GM21576 (cell line): Measurements from ENCODE around the gene PPP1R14D.
A peak's percentile ranks its signal among the peaks of the same experiment; 100 is the strongest.

Source experiments
- ATAC-seq: cut with Tn5 transposase; IDR thresholded peaks from one replicate; pipeline ENCODE4 v1.9.1; 2021; ENCODE audit warnings: mild to moderate bottlenecking, moderate library complexity; ENCODE audit not compliant: unreplicated experiment

The PPP1R14D gene

DNA sequence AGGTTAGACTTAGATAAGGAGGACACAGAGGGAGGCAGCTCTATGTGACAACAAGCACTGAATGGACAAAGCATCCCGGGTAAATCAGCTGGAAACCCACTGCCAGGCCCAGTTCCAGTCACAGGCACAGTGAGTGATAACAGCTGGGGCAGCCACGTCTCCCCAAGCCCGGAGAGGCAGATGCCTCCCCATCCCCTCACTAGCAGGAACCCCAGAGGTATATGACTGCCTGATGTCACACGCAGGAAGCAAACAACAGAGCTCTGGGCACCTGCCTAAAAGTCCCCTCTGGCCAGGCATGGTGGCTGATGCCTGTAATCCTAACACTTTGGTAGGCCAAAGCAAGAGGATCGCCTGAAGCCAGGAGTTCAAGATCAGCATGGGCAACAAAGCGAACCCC, 40.5 kb downstream of the PPP1R14D start:
- ATAC-seq, result no peak

DNA sequence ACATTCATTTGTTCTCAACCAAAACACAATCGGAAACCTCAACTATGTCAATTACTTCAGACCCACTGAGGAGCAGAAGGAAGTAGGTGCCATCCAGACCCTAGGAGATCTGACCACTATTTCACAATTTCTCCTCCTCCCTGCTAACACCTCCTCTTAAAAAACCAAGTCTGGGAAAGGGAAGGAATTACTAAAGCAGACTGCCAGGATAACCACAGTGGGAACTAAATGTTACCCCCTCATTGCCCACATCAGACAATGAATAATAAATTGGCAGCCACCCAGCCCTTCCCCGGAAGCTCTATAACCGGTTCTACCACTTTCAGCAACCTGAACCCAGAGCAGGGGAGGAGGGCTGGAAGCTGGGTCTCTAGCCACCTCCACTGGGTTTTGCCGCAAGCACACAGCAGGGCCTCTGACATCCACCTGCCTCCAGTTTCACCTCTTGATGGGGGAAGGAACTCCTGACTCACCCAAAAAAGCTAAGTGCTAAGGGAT, 41.1 kb downstream of the PPP1R14D start:
- ATAC-seq, result no peak

DNA sequence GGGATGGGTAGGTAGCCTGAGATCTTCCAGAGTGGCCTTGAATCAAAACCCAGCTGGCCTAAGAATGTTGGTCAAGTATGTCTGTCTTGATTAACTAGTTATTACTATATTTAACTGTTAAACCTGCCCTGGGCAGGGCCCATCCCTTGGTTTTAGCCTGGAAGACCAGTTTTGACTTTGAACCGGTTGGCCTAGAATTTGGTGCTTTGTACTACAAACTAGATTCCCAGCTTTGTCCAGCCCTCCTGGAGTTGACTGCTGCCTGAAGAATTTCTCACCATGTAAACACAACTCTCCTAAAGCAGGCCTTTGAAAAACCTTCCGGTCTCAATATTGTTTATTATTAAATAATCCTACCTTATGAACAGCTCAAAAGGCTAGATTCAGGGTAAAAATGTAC, 42.7 kb downstream of the PPP1R14D start:
- no peak for ATAC-seq

DNA sequence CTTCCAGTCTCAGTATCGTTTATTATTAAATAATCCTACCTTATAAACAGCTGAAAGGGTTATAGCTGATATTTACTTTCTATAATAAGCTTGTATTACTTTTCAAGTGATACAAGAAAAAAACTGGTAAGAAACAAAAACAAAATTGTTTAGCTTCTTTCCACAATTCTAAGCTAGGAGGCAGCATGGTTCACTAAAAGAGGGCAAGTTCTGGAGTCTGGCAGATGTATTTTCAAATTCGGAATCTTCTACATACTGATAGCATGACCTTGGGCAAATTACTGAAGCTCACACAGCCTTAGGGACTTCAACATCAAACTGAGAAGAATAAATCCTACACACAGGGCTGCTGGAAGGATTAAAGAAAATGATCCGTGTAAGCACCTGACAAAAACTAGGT, 43.3 kb downstream of the PPP1R14D start:
- ATAC-seq, result no peak

DNA sequence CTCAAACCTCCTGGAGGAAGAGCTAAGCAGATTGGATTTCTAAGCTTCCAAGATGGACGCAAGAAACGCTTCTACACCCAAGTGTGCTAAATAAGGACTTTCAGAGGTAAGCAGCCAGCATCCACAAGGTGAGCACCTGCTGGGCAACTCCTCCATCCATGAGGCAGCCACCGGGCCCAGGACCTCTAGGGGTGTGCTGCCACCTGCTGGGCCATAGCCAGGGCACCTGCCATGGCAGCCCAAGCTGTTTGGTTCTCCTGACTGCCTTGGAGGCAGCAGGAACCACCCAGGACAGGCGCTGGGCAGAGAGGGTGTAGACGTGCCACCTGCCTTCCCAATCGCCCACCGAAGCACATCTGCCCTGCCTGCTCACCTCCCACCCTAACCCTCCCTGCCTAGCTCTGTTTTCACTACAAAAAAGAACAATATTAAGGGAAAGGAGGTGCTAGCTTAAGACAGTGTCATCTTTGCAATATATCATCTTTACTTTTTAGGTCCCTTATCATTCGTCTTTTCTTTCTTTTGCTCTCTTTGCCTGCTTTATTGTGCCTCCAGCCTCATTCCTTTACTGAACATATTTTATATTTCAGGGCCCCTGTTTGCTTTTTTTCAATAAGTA, 45.8 kb downstream of the PPP1R14D start:
- no peak for ATAC-seq

DNA sequence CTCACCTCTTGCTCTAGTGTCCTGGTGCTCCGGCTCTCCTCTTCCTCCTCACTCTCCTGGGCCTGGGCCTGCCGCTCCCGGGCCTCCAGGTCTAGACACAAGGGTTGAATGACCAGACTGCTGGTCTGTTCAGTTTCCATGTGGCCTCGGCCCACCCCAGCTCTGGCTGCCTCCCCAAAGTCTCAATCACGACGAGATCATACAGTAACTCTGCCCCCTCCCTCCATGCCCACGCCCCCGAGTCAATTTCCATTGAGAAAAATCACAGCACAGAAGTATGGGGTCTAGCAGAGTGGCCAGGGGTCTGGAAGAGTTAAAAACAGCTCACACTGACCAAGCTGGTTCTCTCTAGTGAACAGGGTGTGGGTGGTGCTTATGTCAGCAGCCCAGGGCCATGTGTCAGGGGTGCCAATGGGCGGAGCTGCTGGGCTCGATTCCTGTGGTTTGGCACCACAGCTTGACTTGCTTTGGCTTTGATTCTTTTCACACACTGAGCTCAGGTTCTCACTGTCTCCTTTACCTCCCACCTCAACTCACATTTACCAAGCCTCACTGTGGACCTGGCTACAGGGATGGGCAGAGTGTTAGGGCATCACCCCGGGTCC, 51.9 kb downstream of the PPP1R14D start:
- no peak for ATAC-seq

DNA sequence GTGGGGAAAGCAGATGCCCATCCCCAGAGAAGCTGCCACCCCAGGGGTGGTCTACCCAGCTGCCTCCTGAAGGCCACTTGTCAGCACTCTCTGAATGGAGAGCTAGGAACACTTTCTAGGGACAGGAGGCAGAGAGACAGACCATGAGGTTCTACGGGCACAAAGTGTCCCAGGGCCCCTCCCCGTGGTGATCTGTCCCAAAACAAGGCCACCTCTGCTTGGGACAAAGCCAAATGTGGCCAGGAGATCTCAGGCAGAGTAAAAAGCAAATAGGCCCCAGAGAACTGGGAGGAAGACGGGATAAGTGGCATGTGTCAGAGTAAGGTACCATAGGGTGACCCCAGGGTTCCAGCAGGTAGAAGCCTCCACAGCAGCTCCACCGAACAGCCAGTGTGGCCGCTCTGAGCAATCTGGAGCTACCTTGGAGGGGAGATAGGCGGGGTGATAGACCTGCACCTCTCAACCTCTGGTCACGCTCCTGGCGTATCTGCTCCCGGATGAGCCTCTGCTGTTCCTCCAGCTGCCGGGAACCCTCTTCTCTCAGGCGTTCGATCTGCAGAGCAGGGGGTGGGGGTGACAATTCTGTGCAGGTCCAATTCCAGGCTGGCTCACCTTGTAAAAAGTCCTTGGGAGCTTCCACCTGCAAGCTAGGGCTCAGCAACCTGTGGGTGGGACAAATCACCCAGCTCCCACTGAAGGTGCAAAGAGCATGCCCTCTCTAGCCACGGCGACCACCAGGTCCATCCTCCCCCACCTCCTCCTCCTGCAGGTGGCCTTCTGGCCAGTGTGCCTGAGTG, 52.6 kb downstream of the PPP1R14D start:
- no peak for ATAC-seq

DNA sequence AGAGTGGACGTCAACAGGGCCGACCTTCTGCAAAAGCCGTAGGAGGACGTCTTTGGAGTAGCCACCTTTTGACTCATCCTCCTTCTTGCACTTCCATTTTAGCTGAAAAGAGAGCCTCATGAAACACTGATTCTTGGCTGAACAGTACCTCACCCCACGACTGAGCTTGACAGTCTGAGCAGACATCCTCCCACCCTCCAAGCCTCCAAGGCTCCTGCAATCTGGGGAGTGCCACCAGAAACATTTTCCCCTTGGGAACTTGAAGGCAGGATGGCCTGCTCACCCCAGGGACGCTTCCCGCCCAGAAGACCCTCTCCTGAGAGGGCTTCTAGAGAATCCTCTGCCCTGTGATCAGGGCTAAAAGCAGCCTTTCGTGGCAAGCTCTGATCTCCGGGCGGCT, 53.5 kb downstream of the PPP1R14D start:
- ATAC-seq, result no peak

DNA sequence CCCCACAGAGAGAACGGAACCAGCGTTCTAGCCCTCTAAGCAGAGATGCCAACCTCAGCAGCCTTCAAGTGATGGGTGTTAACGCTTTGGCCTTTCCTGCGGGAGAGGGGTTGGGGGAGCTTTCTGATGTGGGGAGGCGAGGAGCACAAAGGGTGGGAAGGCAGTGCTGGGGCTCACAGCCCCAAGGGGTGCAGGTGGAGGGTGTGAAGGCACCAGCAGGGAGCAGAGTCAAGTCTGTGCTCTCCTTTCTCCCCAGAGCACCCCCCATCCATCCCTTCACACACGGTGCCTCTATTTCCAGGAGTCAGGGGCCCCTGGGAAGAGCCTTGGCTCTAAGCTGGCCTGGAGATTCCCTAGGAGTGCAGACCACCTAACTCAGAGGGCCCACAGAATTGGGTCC, 54.6 kb downstream of the PPP1R14D start:
- ATAC-seq, result no peak

DNA sequence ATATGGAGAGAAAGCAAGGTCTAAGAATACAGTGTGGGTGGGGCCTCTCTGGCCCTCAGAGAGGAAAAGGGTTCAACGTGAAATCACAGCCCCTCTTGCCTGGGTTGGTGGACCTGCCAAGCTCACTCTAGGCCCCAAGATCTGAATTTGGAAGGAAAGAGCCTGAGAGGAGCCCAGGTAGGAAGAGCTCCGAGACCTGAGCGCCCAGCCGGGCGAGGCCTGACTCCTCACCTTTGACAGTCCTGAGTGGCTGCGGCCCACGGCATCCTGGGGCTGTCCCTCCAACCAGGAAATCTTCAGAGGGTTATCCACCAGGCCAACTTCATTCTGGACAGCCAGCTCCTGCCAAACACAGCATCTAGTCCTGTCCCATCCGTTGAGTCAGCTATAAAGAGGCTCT, 55.0 kb downstream of the PPP1R14D start:
- no peak for ATAC-seq

DNA sequence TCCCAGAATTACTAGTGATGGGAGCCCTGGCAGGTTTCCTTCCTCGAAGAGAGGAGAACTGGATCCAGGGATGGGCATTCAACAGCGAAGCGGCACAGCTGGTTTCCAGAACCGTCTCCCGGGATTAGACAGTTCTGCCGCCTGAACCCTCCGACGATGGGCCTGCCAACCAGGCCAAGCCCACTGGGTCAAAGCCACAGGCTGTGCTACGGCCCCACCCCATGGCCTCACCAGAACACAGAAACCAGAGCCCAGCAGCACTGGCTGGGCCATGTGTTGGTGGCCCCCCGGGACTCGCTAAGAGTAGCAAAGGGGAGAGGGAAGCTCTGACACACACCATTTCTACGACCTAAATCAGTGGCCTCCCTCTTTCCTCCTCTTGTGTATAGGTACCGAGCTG, 56.5 kb downstream of the PPP1R14D start:
- ATAC-seq, result no peak

DNA sequence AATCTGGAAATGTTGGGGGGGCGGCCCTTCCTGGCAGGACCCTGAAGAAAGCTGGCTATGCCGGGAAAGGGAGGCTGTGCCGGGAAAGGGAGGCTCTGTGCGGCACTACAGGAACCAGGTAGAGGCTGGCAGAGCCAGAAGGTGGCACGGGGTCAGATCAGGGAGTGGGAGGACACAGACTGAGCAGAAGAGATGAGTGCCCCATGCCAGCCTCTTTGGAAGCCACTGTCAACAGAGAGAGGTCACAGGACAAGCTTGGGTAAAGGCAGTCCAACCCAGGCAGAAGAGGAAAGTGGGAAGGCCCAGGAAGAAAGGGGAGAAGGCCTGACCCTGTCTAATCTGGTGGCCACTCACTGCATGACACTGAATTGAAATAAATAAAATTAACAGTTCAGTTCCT, 57.3 kb downstream of the PPP1R14D start:
- ATAC-seq, result no peak

DNA sequence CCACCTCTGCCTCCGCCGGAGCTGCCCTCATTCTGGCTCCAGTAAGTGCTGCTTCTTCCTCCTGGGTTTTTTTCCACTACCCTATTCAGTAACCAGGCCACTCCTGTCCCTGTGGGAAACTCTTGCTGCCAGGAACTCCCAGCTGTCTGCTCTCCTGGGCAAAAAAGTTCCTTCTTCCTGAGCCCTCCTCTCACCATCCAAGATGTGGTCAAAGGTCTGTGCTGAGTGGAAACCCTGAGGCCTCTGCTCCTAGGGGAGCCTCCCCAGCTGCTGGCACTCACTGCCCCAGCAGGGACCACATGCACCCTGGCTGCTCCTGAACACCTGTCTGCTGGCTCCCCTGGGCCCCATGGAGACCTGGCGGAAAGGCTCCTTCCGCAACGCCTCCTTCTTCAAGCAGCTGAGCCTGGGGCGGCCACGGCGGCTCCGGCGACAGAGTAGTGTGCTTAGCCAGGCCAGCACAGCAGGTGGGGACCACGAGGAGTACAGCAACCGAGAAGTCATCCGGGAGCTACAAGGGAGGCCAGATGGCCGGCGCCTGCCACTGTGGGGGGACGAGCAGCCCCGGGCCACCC, 58.3 kb downstream of the PPP1R14D start:
- no peak for ATAC-seq

DNA sequence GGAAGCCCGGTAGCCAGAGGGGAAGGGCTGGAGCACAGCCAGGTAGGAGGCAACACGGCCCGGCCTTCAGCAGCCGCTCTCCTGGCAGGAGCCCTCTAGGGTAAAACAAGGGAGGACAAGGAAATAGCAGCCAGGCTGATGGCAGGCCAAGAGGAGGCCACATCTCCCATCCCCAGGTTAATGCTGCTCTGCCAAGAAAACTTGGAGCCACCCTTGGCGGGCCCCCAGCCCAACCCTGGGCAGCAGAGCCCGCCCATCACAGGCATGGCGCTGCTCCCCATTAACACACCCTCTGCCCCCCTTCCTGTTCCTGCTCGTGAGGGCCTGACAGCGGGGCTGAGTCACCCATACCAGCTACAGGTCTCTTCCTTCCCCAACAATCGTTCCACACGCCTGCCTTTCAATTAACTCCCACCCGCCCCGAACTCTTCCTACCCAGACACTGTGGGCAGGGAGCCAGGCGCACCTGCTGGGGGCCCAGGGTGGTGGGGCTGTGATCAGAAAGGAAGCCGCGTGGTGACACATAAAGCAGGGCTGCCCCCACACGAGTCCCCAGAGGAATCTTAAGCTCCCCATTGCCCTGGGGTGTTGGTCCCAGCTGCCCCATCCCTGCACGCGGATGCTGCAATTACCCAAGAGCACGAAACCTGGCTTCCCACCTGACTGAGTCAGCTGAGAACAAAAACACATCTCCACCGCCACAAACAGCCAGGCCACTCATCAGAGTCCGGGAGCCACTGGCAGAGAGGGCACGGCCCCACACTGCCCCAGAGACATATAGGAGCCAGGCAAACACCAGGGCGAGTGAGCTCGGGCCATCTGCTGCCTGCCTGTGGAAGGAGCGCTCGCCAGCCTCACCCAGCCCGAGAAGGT, 59.0 kb downstream of the PPP1R14D start, which contains the start of gene C15orf62:
Gene C15orf62, plus strand, starts transcription at position 707 of the 873 bp plus-strand sequence. CDS start 516 bp downstream, outside the sequence.
- peak; percentile 35 for ATAC-seq

DNA sequence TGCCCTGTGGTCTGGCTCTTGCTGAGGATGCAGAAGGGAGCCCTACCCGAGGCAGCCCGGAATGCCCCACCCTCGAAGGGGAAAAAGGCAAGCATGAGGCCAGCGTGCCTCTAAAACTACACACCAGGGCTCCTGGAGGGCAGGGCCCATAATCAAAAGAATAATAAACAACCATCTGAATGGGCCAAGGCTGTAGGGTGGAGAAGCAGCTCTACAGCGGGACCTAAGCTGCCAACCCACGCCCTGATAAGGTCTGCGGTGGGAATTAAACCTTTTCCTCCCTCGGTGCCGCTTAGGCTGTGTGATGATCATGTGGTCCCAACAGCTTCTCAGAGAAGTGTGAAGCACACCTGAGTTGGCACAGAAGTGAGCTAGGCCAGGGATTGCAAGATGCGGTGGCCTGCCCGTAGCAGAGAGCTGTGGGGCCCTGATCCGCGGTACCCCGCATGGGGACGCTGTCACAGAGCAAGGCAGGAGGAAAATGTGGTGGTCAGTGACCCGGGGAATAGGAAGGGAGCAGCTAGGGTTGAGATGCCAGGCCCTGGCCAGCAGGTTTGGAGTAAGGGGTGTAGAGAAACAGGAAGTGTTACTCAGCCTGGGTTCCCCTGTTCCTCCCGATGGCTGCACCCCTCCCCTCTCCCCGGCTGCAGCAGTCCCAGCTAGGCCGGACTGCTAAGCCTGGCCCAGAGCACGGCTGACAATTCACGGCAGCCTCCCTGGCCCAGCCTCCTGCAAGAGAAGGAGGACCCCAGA, 59.8 kb downstream of the PPP1R14D start:
- ATAC-seq, result no peak

DNA sequence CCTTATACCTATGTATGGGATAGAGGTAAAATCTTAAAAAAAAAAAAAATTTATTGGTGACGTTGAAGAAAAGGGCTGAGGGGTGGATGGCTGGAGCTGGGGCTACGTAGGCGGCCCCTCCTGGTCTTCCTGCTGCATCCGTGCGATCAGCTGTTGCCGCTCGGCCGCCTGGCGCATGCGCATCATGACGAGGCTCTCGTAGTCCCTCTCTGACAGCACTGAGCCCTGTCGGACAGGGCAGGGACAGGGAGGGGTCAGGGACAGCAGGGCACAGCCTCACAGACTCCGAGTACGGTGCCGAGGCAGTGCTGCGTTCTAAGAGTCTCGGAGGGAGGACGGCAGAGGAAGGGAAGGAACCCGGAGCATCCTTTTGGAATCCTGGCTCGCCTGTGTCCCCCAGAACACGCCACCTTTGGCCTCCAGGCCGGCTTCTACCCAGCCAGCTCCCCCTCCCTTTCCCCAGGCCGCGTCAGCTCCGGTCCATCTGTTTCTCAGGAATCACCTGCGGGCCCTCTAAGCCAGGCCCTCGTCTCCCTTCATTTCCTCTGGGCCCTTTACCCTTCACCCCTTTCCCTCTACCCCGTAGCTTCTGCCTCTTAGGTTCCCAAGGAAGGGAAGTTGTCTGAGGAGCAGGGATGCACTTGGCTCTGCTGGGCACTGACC, 60.5 kb downstream of the PPP1R14D start:
- no peak for ATAC-seq

DNA sequence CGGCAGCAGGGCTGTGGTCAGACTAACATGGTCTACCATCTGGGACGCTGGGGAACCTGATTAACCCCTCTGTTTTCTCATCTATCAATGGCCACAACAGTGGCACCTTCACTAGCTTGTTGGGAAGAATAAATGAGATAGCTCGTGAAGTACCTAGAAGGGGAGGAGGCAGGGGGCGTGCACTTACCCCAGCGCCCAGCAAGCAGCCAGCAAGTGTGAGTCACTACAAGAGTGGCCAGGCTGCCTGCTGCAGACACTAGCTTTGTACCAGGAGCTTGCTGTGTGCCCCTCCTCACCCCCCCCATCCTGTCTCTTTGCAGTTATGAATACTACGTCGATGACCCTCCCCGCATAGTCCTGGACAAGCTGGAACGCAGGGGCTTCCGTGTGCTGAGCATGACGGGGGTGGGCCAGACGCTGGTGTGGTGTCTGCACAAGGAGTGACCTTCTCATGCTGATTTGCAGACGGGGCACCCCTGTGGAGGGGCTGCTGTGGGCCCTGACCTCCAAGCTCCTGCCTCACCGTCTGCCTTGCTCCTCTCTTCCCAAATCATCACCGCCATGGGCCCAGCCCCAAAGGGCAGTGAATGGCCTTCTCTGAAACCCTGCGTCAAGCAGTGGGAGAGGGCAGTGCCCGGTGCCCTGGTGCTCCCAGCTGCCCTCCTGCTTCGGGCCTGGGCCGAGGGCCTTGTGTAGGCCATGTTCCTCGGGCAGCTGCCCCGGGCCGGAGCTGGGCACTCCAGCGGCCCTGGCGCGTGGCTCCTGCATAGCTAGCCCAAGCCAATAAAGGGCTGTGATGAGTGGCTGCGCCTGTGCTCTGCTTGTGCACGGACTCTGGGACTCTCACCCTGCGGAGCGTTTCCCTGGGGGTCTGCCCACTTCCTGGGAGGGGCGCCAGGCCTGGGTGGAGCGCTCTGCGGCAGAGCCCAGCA, 61.3 kb downstream of the PPP1R14D start:
- ATAC-seq, result no peak

DNA sequence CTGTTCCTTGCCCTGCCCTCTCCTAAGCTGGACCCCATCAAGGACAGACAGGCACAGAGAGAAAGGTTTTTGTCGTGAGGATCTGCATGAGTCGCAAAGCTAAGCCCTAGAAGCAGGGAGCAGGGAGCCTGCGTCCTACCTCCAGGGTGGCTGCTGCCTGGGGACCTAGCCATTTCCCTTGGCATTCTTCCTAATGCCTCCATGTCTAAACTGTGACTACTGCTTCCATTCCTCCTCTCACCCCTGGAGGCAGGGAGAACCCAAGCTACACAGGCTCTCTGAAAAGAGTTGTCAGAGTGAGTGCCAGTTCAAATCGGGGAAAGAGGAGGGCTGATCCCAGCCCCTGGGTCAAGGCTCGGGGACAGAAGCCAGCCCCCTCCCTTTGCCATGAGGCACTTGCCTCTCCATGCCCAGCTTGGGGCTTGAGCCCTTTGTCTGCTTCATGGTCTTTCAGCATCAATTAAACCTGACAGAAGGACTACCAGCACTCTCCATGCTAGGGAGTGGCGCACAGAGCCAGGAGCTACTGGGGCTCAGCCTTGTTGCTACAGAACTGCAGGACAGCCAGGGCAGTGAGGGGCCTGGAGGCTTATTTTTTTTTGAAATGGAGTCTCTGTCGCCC, 62.2 kb downstream of the PPP1R14D start:
- no peak for ATAC-seq
